BE2C (cell line): ENCODE results near the gene MRPS27. TPM values are rescaled to one million over a fixed set of nuclear protein-coding genes. Genes with fewer than 3 reads are reported as not detected.

Experiments used
- DNase-seq: peaks from one replicate; pipeline ENCODE4 v3.0.0-alpha.2; 2020
- H3K27me3 ChIP-seq: fragments of 250-450 bp; sonication (Bioruptor Pico); 2 replicates; pipeline ENCODE4 v1.5.1; 2020; ENCODE audit warnings: mild to moderate bottlenecking
- H3K36me3 ChIP-seq: fragments of 250-450 bp; sonication (Bioruptor Pico); 2 replicates; pipeline ENCODE4 v1.5.1; 2020; ENCODE audit warnings: mild to moderate bottlenecking
- H3K4me1 ChIP-seq: fragments of 250-450 bp; sonication (Bioruptor Pico); 2 replicates; pipeline ENCODE4 v1.5.1; 2020
- H3K4me3 ChIP-seq: 2 replicates; pipeline ENCODE4 v1.5.1; 2011; ENCODE audit warnings: low read depth, low read length
- H3K9me3 ChIP-seq: fragments of 250-450 bp; sonication (Bioruptor Pico); 2 replicates; pipeline ENCODE4 v1.5.1; 2020
- polyA plus RNA-seq: library from polyadenylated mRNA; unstranded; fragments of >200 nt; gene quantifications from one replicate; pipeline ENCODE4 v1.2.1, GENCODE V29; 2012; ENCODE audit warnings: low read depth, missing spikeins; ENCODE audit not compliant: insufficient read length, insufficient read depth
- TF ChIP-seq, protein P1 (sequence below): IDR thresholded peaks from 2 replicates; pipeline ENCODE4 v1.5.1; 2012; ENCODE audit warnings: mild to moderate bottlenecking, low read depth, low read length

Gene MRPS27
- polyA plus RNA-seq, result 53.0 TPM

DNA sequence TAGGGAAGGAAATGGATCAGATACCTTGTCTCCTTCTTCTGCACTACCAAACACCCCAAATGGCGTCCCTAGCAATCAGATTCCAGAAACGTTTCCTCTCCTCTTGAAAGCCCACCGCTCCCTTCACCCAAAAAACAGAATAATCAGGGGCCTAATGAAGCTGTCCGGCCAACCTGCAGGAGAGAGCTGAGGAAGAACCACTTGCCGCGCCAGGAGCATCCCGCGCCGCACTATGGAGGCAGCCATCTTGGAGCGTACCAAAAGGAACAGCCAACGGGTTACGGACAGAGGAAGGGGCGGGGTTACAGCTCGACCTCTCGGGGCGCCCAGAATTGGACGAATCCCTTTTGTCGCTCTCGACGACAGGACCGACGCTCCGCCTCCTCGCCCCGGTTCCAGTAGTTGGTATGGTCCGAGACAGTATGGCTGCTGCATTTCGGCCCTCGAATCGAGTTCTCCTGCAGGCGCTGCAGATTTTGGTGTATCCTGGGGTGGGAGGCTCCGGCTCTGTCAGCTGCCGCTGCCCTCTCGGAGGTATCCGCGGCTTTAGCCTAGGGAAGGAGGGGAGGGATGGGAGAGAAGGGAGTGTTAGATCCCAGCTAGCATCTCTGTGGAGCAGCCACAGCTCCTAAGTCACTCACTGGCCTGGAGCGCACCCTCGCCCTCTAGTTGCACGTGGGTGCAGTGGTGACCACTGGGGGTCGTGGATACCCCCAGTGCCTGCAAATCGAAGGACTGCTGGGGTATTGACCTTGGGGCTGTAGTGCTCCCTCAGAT, at the start of gene MRPS27, which contains the start of gene PTCD2:
TSS of gene MRPS27 (minus strand) at position 265 of the 777 bp plus-strand sequence. CDS start at position 246, 19 bp downstream.
TSS of gene PTCD2 (plus strand) at position 398 of the 777 bp plus-strand sequence. CDS start at position 408, 10 bp downstream.
- Histone ChIP-seq H3K4me1 (no peaks in the 10 kb centered on the region; the same call in 1 of the 2 replicates), H3K27me3 (no peaks in the 10 kb centered on the region), H3K4me3 (peak within 1 kb of the TSS; percentile 75), H3K9me3 (no peaks in the 10 kb centered on the region), H3K36me3 (peaks cover 6% of the 10 kb centered on the region; the same call in 1 of the 2 replicates)
- TF ChIP-seq, protein P1, sequence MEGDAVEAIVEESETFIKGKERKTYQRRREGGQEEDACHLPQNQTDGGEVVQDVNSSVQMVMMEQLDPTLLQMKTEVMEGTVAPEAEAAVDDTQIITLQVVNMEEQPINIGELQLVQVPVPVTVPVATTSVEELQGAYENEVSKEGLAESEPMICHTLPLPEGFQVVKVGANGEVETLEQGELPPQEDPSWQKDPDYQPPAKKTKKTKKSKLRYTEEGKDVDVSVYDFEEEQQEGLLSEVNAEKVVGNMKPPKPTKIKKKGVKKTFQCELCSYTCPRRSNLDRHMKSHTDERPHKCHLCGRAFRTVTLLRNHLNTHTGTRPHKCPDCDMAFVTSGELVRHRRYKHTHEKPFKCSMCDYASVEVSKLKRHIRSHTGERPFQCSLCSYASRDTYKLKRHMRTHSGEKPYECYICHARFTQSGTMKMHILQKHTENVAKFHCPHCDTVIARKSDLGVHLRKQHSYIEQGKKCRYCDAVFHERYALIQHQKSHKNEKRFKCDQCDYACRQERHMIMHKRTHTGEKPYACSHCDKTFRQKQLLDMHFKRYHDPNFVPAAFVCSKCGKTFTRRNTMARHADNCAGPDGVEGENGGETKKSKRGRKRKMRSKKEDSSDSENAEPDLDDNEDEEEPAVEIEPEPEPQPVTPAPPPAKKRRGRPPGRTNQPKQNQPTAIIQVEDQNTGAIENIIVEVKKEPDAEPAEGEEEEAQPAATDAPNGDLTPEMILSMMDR, result peak; percentile 39; the same call in 1 of the 2 replicates
- DNase-seq, result peak; percentile 98

DNA sequence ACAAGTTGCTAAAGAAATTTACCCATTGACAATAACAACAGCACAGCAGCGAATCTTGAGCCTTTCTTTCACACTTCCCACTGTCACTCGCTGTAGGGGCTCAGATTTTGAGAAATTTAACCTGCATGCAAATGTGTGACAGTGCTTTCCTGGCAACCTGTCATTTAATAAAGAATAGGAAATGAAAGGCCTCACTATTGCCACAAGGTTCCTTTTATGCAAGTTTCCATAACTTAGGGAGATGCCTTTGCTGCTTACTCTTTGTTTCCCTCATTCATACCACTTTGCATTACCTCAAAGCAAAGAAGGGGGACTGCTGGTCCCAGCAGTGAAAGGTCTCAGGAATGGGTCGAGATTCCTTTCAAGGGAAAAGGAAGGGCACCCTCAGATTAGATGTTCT, 49.7 kb upstream of the MRPS27 start:
- H3K9me3 ChIP-seq, result no peaks in the 10 kb centered on the region
- H3K36me3 ChIP-seq, result no peaks in the 10 kb centered on the region
- H3K4me3 ChIP-seq, result no peak overlapping the region
- TF ChIP-seq, protein P1, result no peak
- H3K27me3 ChIP-seq, result no peaks in the 10 kb centered on the region
- no peaks in the 10 kb centered on the region for H3K4me1 ChIP-seq
- no peak for DNase-seq

DNA sequence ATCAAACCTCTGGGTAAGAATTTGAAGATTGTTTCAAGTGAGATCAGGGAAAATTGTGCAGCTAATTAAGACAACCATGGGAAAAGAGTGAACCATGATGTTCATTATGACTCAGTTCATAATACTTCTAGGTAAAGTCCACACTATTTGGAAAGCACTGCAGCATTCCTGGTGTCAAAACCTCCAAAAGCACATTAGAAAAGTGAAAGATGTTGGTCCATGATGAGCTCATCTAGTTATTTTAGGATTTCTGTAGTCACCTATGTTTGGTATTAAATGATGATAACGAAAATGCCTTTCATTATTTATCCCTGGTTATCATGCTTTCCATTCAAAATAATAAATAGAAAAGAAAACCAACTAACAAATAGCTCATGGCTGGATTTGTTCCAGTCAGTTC, 49.3 kb upstream of the MRPS27 start:
- H3K4me3 ChIP-seq, result no peak overlapping the region
- no peaks in the 10 kb centered on the region for H3K9me3 ChIP-seq
- no peak for DNase-seq
- no peaks in the 10 kb centered on the region for H3K36me3 ChIP-seq
- no peaks in the 10 kb centered on the region for H3K4me1 ChIP-seq
- H3K27me3 ChIP-seq, result no peaks in the 10 kb centered on the region
- TF ChIP-seq, protein P1, result no peak

DNA sequence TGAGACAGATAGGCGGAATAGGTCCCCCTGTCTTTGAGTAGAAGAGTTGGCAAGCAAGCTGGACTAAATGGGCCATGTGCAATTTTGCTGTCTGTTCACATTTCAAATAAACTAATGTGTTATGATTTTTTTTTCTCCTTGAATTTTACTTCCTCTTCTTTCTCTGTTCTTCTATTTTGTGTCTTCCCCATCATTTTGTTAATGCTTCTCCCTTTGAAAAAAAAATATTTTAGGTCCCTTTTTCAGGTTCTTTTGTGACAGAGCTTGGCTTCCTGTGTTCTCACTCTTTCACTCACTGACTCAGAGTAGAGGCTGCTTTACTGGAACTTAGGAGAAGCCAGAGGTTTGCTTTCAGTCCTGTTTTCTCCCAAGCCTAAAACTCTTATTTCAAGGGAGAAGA, 48.2 kb upstream of the MRPS27 start:
- Histone ChIP-seq H3K4me3 (no peak overlapping the region), H3K4me1 (no peaks in the 10 kb centered on the region), H3K27me3 (no peaks in the 10 kb centered on the region), H3K9me3 (no peaks in the 10 kb centered on the region), H3K36me3 (peaks cover 1% of the 10 kb centered on the region; the same call in 1 of the 2 replicates)
- TF ChIP-seq, protein P1, result no peak
- no peak for DNase-seq

DNA sequence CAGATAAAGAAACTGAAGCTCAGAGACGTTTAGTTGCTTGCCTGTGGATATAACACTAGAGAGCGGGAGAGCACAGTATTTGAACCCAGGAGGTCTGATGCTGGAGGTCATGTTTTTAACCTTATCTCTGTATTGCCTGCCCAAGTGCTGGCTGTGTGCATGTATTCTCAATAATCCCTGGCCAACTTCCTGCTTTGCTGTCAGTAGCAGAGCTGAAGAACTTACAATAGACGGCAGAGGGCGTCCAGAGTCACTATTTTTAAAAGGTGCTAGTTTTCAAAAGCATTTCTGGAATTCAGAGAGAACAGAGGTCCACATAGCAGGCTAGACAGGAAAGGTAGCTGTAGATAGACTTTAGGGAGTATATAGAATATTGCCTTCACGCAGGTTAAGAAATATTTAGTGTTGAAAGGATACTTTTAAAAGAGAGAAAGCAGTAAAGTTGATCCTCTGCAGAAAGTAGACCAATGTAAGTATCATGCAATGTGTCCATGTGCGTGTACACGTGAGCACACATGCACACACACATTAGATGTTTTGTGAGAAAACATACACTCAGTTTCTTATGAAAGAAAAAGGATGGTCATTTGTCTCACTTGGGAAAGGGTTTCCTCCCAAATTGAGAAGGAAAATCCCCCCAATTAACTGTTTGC, 46.4 kb upstream of the MRPS27 start:
- Histone ChIP-seq H3K9me3 (no peaks in the 10 kb centered on the region), H3K4me3 (no peak overlapping the region), H3K4me1 (no peaks in the 10 kb centered on the region), H3K27me3 (no peaks in the 10 kb centered on the region), H3K36me3 (peaks cover 5% of the 10 kb centered on the region; the same call in 1 of the 2 replicates)
- TF ChIP-seq, protein P1, result peak; percentile 87
- DNase-seq, result peak; percentile 67
